GM18502 (cell line): ENCODE data around the gene ORC4.

Experiments
- ATAC-seq: cut with Tn5 transposase; IDR thresholded peaks from one replicate; pipeline ENCODE4 v1.9.1; 2021; ENCODE audit warnings: mild to moderate bottlenecking; ENCODE audit not compliant: unreplicated experiment, poor library complexity

ORC4 gene

DNA sequence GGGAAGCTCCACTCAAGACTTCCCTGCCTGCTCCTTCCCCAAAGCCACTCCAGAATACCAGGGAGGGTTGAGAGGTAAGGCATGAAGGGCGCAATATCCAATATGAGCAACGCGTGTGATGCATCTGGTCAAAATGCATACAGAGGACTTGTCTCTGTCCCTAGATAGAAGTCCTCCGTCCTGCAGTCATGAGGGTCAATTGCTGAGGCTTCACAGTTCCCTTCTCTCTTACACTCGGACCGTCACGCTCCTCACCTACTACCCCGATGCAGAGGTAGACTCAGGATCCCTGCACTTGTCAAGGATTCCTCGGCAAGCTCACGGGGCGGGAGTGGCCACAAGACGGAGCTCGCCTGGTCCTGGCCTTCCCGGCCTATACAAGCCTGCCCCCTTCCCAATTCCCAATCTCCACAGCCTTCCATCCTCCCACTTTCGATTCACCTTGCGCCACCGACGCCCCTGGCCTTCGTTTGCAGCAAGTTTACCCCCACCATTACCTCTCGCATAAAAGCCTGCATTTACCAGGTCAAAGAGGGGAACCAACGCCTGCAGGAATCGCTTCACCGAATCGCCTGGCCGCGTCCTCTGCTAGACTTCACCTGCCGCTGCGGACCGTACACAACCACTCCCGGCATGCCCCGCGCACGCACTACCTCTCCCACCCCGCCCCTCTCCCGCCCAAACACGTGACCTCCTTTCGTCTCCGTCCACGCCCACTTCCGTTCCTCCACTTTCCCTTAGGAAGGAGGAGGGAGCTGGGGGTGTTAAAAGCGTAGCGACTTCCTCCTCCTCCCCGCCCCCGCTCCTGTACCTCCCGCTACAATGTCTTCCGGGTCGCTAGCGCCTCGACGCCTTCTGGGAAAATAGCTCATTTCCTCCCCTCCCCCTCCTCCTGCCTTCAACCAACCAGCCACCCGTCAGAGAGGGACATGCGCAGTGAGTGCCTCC is at the start of gene ORC4:
TSS of gene ORC4 (minus strand) at position 627 of the 948 bp plus-strand sequence. CDS start 44,779 bp downstream, outside the sequence.
- peak; percentile 81 for ATAC-seq

GRCh38 chr2:148067801-148068200 is 47.3 kb upstream of the ORC4 start:
- no peak for ATAC-seq

DNA sequence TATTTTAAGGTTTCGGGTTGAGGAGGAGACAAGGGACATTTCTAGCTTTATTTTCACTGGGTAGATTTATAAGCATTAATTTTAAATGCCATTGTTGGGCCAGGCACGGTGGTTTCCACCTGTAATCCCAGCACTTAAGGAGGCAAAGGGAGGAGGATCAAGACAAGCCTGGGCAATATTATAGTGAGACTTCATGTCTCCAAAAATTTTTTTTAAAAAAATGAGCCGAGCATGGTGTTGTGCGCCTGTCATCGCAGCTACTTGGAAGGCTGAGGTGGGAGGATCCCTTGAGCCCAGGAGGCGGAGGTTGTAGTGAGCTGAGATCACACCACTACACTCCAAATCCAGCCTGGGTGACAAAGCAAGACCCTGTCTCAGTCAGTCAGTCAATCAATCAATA is 45.4 kb upstream of the ORC4 start:
- no peak for ATAC-seq

- no peak for ATAC-seq
Observed at GRCh38 chr2:148063633-148064032, 43.1 kb upstream of the ORC4 start.

DNA sequence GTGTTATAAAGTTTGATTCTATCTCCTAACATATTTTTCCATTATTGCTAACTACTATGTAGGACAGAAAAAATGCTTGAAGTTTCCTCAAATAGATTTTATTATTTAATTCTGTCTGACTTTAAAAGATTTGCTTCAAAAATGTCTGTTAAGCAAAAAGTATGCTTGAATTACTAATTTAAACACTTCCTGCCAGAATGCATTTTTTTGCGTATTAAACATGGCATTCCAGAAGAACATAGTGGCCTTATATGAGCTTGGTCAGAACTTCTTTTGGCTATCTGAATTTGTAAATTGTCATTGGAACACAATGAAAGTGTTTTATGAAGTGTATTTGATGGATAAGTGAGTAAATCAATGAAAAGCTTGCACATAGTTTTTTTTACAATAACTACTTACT is 38.1 kb upstream of the ORC4 start:
- ATAC-seq: no peak

DNA sequence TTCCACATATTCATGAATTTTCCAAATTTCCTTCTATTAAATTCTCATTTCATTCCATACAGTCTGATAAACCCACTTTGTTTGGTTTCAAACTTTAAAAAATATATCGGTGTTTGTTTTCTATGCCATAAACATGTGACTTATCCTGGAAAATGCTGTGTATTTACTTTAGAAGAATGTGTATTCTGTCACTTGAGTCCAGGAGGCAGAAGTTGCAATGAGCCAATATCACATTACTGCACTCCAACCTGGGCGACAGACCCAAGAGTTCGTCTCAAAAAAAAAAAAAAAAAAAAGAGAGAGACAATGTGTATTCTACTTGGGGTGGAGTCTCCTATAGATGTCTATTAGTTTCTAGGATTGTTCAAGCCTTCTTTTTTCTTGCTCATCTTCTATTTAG is 32.1 kb upstream of the ORC4 start:
- no peak for ATAC-seq

DNA sequence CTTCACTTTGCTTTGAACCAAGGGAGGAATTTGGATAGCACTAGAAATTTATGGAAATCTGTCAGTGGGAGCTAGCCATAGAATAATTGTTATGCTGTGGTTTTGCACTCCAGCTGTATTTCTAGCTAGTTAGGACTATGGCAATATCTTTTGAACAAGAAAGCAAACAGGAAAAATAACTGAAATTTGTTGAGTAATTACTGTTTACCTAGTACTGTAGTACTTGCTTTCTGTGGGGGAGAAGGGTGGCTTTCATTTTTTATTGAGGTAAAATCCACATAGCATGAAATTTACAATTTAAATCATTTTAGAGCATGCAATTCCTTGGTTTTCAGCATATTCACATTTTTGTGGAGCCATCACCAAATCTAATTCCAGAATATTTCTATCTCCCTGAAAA is 28.7 kb upstream of the ORC4 start:
- ATAC-seq: peak; percentile 14

- peak; percentile 75 for ATAC-seq
Observed at GRCh38 chr2:148048475-148049221, 28.1 kb upstream of the ORC4 start.

DNA sequence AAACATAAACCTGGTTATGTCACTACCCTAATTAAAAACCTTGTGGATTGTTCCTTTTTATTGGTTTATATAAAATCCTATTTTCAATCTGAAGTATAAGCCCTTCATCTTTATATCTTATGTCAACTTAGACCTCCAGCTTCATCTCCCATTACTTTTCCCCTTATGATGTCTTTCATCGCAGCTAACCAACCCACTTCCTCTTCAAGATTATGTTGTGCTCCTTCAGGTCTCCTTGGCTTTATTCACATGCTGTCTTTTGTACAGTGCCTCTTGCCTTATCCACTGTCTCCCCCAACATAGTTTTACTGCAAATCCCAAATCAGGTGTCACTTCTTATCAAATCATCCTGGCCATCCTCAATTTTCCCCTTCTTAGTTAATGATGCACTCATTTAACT is 26.3 kb upstream of the ORC4 start:
- no peak for ATAC-seq

GRCh38 chr2:148044322-148044721 is 23.8 kb upstream of the ORC4 start:
- ATAC-seq: no peak

- peak; percentile 97 for ATAC-seq
Observed at GRCh38 chr2:148042219-148042618, 21.7 kb upstream of the ORC4 start.

DNA sequence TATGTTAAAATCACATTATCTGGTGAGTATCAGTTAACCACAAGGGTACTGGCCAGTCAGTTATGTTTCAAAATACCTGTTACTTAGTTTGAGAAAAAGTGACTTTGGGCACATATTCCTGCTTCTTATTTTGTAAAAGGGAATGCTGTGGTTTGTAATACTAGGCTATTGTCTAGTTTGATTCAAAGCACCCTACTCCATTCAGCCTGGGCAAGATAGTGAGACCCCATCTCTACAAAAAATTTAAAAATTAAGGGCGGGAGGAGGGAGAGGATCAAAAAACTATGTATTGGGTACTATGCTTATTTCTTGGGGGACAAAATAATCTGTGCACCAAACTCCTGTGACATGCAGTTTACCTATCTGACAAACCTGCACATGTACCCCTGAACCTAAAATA is 19.2 kb upstream of the ORC4 start:
- no peak for ATAC-seq

GRCh38 chr2:148032215-148032614 is 11.7 kb upstream of the ORC4 start:
- ATAC-seq: no peak

- ATAC-seq: no peak
Observed at GRCh38 chr2:148031152-148031551, 10.6 kb upstream of the ORC4 start.

DNA sequence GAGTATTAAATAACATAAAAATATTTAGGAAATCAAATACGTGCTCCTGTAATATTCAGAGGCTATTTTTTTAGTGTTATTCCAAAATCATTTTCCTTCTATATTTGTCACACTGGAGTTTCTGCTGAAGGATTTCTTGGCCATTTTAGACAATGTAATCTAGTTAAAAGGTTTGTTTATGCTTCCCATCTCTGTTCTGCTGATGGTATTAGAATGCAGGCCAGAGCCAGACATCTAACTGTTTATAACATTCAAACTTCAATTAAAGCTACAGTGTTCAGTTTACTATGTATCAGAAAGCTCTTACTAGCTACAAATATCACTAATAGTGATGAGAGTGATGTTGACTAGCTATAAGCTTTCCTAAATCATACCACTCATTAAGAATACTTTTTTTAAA is 8.2 kb upstream of the ORC4 start:
- ATAC-seq: no peak

DNA sequence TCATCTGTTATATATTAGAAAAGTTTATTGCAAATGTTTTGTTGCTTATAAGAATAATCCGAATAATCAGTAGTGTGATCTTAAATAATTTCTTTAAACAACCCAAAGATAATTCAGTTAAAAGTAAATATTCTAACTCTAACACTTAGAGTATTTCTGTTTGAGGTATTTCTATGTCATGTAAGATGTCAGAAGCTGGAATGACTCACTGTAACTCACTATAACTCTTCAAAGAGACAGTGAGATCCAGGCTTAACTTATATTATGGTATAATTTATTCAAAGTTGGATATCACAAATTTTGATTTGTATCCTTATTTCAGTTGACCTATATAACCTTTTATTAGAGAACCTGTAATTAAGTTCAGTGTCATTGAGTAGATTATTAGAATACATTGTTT is 7.3 kb upstream of the ORC4 start:
- no peak for ATAC-seq

DNA sequence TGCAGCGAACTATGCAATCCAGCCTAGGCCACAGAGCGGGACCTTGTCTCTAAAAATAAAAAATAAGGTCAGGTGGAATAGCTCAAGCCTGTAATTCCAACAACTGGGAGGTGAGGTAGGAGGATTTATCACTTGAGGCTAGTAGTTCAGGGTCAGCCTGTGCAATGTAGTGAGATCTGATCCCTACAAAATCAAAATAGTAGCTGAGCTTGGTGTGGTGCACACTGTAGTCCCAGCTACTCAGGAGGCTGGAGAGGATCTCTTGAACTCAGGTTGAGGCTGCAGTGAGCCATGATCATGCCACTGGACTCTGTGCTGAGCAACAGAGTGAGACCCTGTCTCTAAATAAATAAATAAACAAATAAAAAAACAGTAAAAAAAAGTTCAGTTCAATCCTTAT is 6.0 kb upstream of the ORC4 start:
- ATAC-seq: no peak

- peak; percentile 45 for ATAC-seq
Observed at GRCh38 chr2:148023861-148024260, 3.3 kb upstream of the ORC4 start.

DNA sequence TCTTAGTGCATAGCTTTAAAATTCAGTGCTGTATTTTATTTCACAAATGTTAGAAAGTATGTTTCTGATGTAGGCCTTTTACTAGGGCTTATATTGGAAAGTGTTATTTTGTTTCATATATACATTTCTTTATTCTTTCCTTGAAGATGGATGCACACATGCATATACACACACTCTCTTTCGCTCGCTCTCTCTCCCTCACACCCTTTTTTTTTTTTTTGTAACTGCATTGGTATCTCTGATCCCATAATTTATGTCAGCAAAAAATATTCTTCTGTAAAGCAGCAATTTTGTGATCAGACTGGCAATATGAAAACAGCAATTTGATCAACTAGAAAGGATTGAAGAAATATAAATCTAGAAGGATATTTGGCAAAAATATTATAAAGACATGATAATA is 2.3 kb upstream of the ORC4 start:
- no peak for ATAC-seq

GRCh38 chr2:148022351-148022750 is 1.8 kb upstream of the ORC4 start:
- ATAC-seq: no peak

DNA sequence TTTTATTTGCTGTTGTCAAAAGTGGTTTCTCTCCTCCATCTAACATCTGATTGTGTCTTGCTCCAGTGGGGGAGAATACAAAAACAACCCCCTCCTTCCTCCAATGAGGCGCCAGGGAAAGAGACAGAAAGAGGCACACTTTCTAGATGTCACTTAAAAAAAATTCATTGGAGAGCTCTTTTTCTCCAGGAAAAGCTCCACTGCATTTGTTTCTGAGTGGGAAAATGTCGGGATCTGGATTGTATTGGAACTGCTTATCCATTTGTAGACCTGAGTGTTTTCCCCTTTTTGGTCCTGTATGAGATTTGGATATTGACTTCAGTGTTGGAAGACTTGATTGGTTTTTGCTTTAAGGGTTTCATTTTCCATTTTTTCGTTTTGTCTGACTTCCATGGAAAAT is 1.3 kb upstream of the ORC4 start:
- ATAC-seq: no peak
